NT2/D1 (cell line): Measurements from ENCODE around the gene LSAMP.

Experiments used
- YY1 ChIP-seq: IDR thresholded peaks from 2 replicates; pipeline ENCODE4 v1.6.1; 2011; ENCODE audit not compliant: insufficient read length, insufficient read depth
- ZNF274 ChIP-seq: IDR thresholded peaks from 2 replicates; pipeline ENCODE4 v1.6.1; 2011; ENCODE audit warnings: mild to moderate bottlenecking, low read depth, low read length

DNA sequence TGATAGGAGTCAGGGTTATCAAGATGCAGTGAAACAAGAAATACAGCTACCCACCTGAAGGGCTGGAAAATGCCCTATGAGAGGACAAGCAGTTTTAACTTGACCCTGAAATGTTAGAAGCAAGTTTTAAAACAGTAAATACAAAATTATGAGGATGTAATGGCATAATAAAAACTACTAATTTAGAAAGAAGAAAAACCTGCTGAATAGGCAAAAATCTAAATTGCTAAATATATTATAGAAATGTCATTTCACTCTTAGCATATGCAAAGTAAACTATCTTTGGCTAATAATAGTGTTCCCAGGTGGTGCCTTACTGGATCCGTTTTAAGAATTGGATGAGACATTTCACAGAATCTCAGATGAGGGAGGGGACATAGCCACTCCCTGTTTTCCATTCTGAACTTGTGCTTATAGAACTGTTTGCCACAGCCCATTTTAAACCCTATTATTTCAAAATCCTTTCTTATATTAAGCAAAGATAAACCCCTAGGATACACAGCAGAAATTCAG, 294.6 kb downstream of the LSAMP start:
- no peak for TF ChIP-seq YY1
- TF ChIP-seq ZNF274: no peak
